Measurements from ENCODE around the gene IKBIP. TPM values are rescaled to one million over a fixed set of nuclear protein-coding genes. Genes with fewer than 3 reads are reported as not detected.

IKBIP gene
- 44.9 to 77.3 TPM (median 69.7 TPM) in 5 replicates for total RNA-seq (2022; extraction: Qiagen RNA extraction; ENCODE audit: low read depth)

GRCh38 chr12:98644712-98645571 is at the start of gene IKBIP, which contains the start of gene APAF1:
Gene IKBIP, minus strand, starts transcription at chr12:98644788. Its CDS starts 87 bp downstream, at chr12:98644701.
Gene APAF1, plus strand, starts transcription at chr12:98645290. Its CDS starts 3,070 bp downstream, at chr12:98648360.

GRCh38 chr12:98593351-98594049 is 51.1 kb downstream of the IKBIP start, which contains the start of gene SLC25A3:
Gene SLC25A3, plus strand, starts transcription at chr12:98593686. Its CDS starts 293 bp downstream, at chr12:98593979.

Other genes with a start within 250 kb of the IKBIP start
- 71.7 to 110 TPM (median 81.2 TPM) in 5 replicates for gene TMPO, start 129.2 kb downstream of the IKBIP start, total RNA-seq (2022; extraction: Qiagen RNA extraction; ENCODE audit: low read depth)
- 691 to 779 TPM (median 766 TPM) in 5 replicates for gene SLC25A3, start 51.1 kb downstream of the IKBIP start, total RNA-seq (2022; extraction: Qiagen RNA extraction; ENCODE audit: low read depth)
- gene APAF1, start 502 bp upstream of the IKBIP start, total RNA-seq (2022; extraction: Qiagen RNA extraction; ENCODE audit: low read depth): 7.6 to 17.4 TPM (median 14.3 TPM) in 5 replicates